Hepatocyte (in vitro differentiated cells): ENCODE data around the gene AGRP. TPM values are rescaled to one million over a fixed set of nuclear protein-coding genes. Genes with fewer than 3 reads are reported as not detected.

ENCODE experiments used
- DNase-seq: peaks from one replicate; pipeline ENCODE4 v3.0.0-alpha.2; 2016; ENCODE audit warnings: low spot score
- H2AFZ ChIP-seq: fragments of 200-600 bp; sonication (generic); 2 replicates; pipeline ENCODE4 v1.6.0; 2016; ENCODE audit warnings: antibody characterized with exemption, mild to moderate bottlenecking
- H3K27ac ChIP-seq: fragments of 200-600 bp; sonication (generic); 2 replicates; pipeline ENCODE4 v1.5.1; 2016; ENCODE audit warnings: mild to moderate bottlenecking
- H3K27me3 ChIP-seq: fragments of 200-600 bp; sonication (generic); 2 replicates; pipeline ENCODE4 v1.6.1; 2016
- H3K36me3 ChIP-seq: fragments of 200-600 bp; sonication (generic); replicated peaks from 2 replicates; pipeline ENCODE4 v1.5.1; 2016; ENCODE audit warnings: low read depth; ENCODE audit not compliant: insufficient read depth
- H3K4me1 ChIP-seq: fragments of 200-600 bp; sonication (generic); 2 replicates; pipeline ENCODE4 v1.5.1; 2016; ENCODE audit warnings: mild to moderate bottlenecking, moderate library complexity; ENCODE audit not compliant: insufficient read depth
- H3K4me2 ChIP-seq: fragments of 200-600 bp; sonication (generic); 2 replicates; pipeline ENCODE4 v1.6.0; 2016
- H3K4me3 ChIP-seq: fragments of 200-600 bp; sonication (generic); 2 replicates; pipeline ENCODE4 v1.5.1; 2016; ENCODE audit warnings: mild to moderate bottlenecking
- H3K79me2 ChIP-seq: fragments of 200-600 bp; sonication (generic); 2 replicates; pipeline ENCODE4 v1.6.0; 2017; ENCODE audit warnings: mild to moderate bottlenecking
- H3K9me2 ChIP-seq: fragments of 200-600 bp; sonication (generic); replicated peaks from 2 replicates; pipeline ENCODE4 v1.6.0; 2017; ENCODE audit warnings: mild to moderate bottlenecking; ENCODE audit not compliant: insufficient read depth
- H3K9me3 ChIP-seq: fragments of 200-600 bp; sonication (generic); 2 replicates; pipeline ENCODE4 v1.5.1; 2016; ENCODE audit warnings: low read depth, mild to moderate bottlenecking
- H4K20me1 ChIP-seq: fragments of 200-600 bp; sonication (generic); 2 replicates; pipeline ENCODE4 v1.6.0; 2016; ENCODE audit warnings: mild to moderate bottlenecking; ENCODE audit not compliant: insufficient read depth, poor library complexity, severe bottlenecking
- EZH2 ChIP-seq: fragments of 200-600 bp; sonication (generic); IDR thresholded peaks from 2 replicates; pipeline ENCODE4 v1.6.1; 2016; ENCODE audit warnings: antibody characterized with exemption, mild to moderate bottlenecking, borderline replicate concordance
- EZH2phosphoT487 ChIP-seq: fragments of 200-600 bp; sonication (generic); IDR thresholded peaks from one replicate; pipeline ENCODE4 v1.6.1; 2018; ENCODE audit warnings: antibody characterized with exemption, mild to moderate bottlenecking, low read depth, moderate library complexity; ENCODE audit not compliant: unreplicated experiment, severe bottlenecking
- WGBS: methylation state at CpG from one replicate; pipeline ENCODE4 v1.1.6; 2016; ENCODE audit warnings: low lambda C conversion rate; ENCODE audit errors: missing lambda C conversion rate; 5-methylcytosine and 5-hydroxymethylcytosine counted together
- polyA plus RNA-seq: library from polyadenylated mRNA; unstranded; fragments of >200 nt; fragmentation: Nextera tagmentation; extraction: Ambion mirVana; gene quantifications from 2 replicates; pipeline ENCODE4 v1.2.1, GENCODE V29; 2016
- total RNA-seq: library from RNA; depleted of rRNA; stranded (reverse); fragments of >200 nt; gene quantifications from 2 replicates; pipeline ENCODE4 v1.2.3, GENCODE V29; 2014
- TF ChIP-seq, protein P1 (sequence below): fragments of 200-600 bp; sonication (generic); IDR thresholded peaks from 2 replicates; pipeline ENCODE4 v1.5.1; 2016; ENCODE audit warnings: antibody characterized with exemption, mild to moderate bottlenecking; ENCODE audit not compliant: poor library complexity

AGRP gene
- total and polyA plus RNA-seq, 2 experiments from 2014 or later = 0.93 to 1.9 TPM

DNA sequence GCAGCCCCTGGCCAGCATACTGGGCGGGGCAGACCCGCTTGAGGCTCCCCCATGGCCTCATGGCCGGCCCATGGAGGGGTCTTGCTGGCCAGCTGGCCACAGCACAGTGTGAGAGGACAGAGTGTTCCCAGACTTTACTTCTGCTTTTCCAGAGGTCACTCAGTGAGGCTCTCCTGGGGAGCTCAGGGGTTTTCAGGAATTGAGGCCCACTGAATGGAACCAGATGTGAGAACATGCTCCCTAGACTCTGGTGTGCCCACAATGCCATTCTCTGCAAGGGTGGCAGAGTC, 23.5 kb downstream of the AGRP start:
- H3K4me1 ChIP-seq = peaks cover 44% of the 10 kb centered on the region
- peaks cover 86% of the 10 kb centered on the region for H4K20me1 ChIP-seq
- 100% methylated on average over 3 of the region's 3 CpGs for WGBS
- peaks cover 77% of the 10 kb centered on the region for H3K79me2 ChIP-seq
- H3K9me3 ChIP-seq = no peaks in the 10 kb centered on the region
- no peak overlapping the region for H2AFZ ChIP-seq
- no peaks in the 10 kb centered on the region for H3K27me3 ChIP-seq
- H3K27ac ChIP-seq = no peak overlapping the region
- H3K4me2 ChIP-seq = no peak overlapping the region
- DNase-seq = no peak
- no peak overlapping the region for H3K4me3 ChIP-seq
- no peaks in the 10 kb centered on the region for H3K9me2 ChIP-seq
- TF ChIP-seq, protein P1, sequence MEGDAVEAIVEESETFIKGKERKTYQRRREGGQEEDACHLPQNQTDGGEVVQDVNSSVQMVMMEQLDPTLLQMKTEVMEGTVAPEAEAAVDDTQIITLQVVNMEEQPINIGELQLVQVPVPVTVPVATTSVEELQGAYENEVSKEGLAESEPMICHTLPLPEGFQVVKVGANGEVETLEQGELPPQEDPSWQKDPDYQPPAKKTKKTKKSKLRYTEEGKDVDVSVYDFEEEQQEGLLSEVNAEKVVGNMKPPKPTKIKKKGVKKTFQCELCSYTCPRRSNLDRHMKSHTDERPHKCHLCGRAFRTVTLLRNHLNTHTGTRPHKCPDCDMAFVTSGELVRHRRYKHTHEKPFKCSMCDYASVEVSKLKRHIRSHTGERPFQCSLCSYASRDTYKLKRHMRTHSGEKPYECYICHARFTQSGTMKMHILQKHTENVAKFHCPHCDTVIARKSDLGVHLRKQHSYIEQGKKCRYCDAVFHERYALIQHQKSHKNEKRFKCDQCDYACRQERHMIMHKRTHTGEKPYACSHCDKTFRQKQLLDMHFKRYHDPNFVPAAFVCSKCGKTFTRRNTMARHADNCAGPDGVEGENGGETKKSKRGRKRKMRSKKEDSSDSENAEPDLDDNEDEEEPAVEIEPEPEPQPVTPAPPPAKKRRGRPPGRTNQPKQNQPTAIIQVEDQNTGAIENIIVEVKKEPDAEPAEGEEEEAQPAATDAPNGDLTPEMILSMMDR = no peak
- TF ChIP-seq EZH2phosphoT487 (no peak), EZH2 (no peak)
- no peaks in the 10 kb centered on the region for H3K36me3 ChIP-seq

DNA sequence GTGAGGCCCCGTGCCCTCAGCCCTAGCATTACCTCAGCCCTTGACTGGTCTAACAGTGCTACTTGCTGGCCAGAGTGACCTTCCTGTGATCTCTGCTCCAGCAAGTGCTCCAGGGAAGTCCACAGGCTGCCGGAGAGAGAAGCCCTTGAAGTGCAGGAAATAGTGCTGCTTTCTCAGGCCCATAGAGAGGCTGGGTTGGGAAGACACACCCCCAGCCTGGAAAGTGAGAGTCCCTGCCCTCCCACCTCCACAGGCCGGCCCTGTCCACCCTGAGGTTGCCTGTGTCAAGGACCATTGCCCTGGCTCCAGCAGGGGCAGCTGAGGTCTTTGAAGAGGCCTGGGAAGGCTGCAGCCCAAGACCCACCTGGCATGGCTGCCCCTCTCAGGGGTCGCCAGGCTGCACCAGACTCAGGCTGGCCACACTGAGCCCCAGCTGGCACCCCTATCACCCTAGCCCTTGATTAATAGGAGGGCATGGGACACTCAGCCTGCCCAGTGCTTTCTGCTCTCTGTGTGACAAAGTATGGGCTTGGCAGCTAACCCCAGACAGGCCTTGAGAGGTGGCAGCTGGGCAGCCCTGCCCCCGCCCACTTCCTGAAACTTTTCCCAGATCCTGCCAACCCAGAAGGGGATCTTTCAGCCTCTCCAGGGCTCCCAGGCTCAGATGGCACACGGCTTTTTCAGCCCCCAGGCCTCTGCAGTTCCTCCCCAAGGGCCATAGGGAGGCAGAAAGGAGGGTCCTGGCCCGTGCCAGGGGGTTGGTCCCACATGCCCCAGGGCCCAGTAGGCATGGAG, 24.1 kb downstream of the AGRP start:
- TF ChIP-seq, protein P1 = no peak
- TF ChIP-seq EZH2phosphoT487 = no peak
- no peak for TF ChIP-seq EZH2
- Histone ChIP-seq H3K4me3 (no peak overlapping the region), H4K20me1 (peaks cover 86% of the 10 kb centered on the region), H3K9me2 (no peaks in the 10 kb centered on the region), H3K79me2 (peaks cover 76% of the 10 kb centered on the region), H3K27ac (no peak overlapping the region), H3K9me3 (no peaks in the 10 kb centered on the region), H3K4me1 (peaks cover 44% of the 10 kb centered on the region), H3K27me3 (no peaks in the 10 kb centered on the region), H2AFZ (no peak overlapping the region), H3K36me3 (no peaks in the 10 kb centered on the region), H3K4me2 (no peak overlapping the region)
- 77% methylated on average over 7 of the region's 7 CpGs for WGBS
- no peak for DNase-seq

DNA sequence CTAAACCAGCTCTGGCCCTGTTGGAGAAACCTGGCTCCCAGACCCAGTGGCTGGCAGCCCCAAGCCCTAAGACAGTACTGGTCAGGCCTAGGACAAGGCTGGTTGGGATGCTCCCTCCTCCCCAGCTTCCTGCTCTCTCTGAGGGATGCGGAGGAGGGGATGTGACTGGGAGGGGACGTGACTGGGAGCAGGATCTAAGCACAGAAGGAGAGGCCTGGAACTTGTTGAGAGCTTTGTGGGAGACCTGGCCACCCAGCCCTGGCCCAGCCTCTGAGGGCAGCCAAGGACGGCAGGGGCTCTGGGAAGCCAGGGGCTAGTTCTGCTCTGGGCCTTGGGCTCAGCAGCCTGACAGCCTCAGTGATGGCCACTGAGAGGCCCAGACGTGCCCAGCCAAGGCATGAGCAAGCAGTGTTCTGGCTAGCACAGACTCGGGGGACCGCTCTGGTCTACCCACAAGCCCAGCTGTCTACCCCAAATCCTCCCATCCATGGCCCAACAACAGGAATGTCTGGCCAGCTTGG, 25.2 kb downstream of the AGRP start:
- Histone ChIP-seq H3K27me3 (no peaks in the 10 kb centered on the region), H3K9me3 (no peaks in the 10 kb centered on the region), H3K27ac (no peak overlapping the region), H3K4me2 (no peak overlapping the region), H4K20me1 (peaks cover 86% of the 10 kb centered on the region), H3K4me1 (peaks cover 44% of the 10 kb centered on the region), H3K9me2 (no peaks in the 10 kb centered on the region), H3K36me3 (no peaks in the 10 kb centered on the region), H3K79me2 (peaks cover 69% of the 10 kb centered on the region), H2AFZ (no peak overlapping the region), H3K4me3 (no peak overlapping the region)
- no peak for DNase-seq
- WGBS = 88% methylated on average over 6 of the region's 6 CpGs
- TF ChIP-seq, protein P1 = no peak
- TF ChIP-seq EZH2phosphoT487 (no peak), EZH2 (no peak)
